ENCODE data around the gene PRKAA1. TPM values are rescaled to one million over a fixed set of nuclear protein-coding genes. Genes with fewer than 3 reads are reported as not detected.

The PRKAA1 gene
- total and polyA plus RNA-seq, 2 of the 13 experiments (the other 11 are each of a cell fraction or from before 2014, with no cell fraction given) = 36.6 to 58.0 TPM

- TF ChIP-seq ZEB1 (IDR thresholded peaks at IDR 0.05; ENCODE audit: insufficient replicate concordance, low read depth) = no peak
- no peak for TF ChIP-seq ZNF382 (CRISPR knock-in tag; IDR thresholded peaks at IDR 0.05; ENCODE audit: borderline replicate concordance)
- TF ChIP-seq SOX6 (IDR thresholded peaks at IDR 0.05) = no peak
- 0 out of 2 replicates have a peak, but pooled peaks have one; percentile 31 for TF ChIP-seq SOX6 (CRISPR knock-in tag; IDR thresholded peaks at IDR 0.05)
- TF ChIP-seq ZNF510 (CRISPR knock-in tag; IDR thresholded peaks at IDR 0.05; ENCODE audit: low read depth) = no peak
- 0 out of 2 replicates have a peak, but pooled peaks have one; percentile 19 for TF ChIP-seq SIN3A (IDR thresholded peaks at IDR 0.05; ENCODE audit: borderline replicate concordance, low read depth, low read length)
- no peak for TF ChIP-seq ZNF737 (CRISPR knock-in tag; IDR thresholded peaks at IDR 0.05; ENCODE audit: borderline replicate concordance)
- TF ChIP-seq ZNF556 (CRISPR knock-in tag; IDR thresholded peaks at IDR 0.05; ENCODE audit: borderline replicate concordance) = no peak
- TF ChIP-seq GRHL1 (CRISPR knock-in tag; conservative IDR thresholded peaks at IDR 0.05) = no peak
- TF ChIP-seq CENPX (CRISPR knock-in tag; IDR thresholded peaks at IDR 0.05) = no peak
- TF ChIP-seq MLXIP (CRISPR knock-in tag; IDR thresholded peaks at IDR 0.05; ENCODE audit: borderline replicate concordance) = no peak
- peak; percentile 37 for TF ChIP-seq ZFX (CRISPR knock-in tag; IDR thresholded peaks at IDR 0.05; ENCODE audit: low read depth)
- TF ChIP-seq FOXJ3 (CRISPR knock-in tag; IDR thresholded peaks at IDR 0.05; ENCODE audit: borderline replicate concordance) = no peak
- TF ChIP-seq ARID2 (CRISPR knock-in tag; IDR thresholded peaks at IDR 0.05; ENCODE audit: borderline replicate concordance) = no peak
- no peak for TF ChIP-seq ZNF652 (CRISPR knock-in tag; IDR thresholded peaks at IDR 0.05; ENCODE audit: borderline replicate concordance, low read depth)
- no peak for TF ChIP-seq THAP9 (CRISPR knock-in tag; IDR thresholded peaks at IDR 0.05; ENCODE audit: borderline replicate concordance)
- no peak for TF ChIP-seq ZNF513 (CRISPR knock-in tag; conservative IDR thresholded peaks at IDR 0.05)
- TF ChIP-seq ZNF512 (CRISPR knock-in tag; IDR thresholded peaks at IDR 0.05) = no peak
Observed at GRCh38 chr5:40797273-40798011, 732 bp downstream of the PRKAA1 start (continued).

All from HepG2 (cell line).